AG04449 (cell line): Measurements from ENCODE around the gene TMEM208.

Experiments used
- CTCF ChIA-PET: fragments of 350-600 bp; formaldehyde crosslinking; extraction: SDS; loops from one replicate; lab custom pipeline; 2021; ENCODE audit warnings: antibody characterized with exemption; lab: Yijun Ruan, JAX
- POLR2A ChIA-PET: fragments of 400-600, 350-600 bp; formaldehyde crosslinking; extraction: SDS; loops from one replicate; lab custom pipeline; 2020; ENCODE audit warnings: antibody characterized with exemption, inconsistent platforms; lab: Yijun Ruan, JAX
- DNase-seq: peaks from one replicate; pipeline ENCODE4 v3.0.0-alpha.2; 2010; ENCODE audit warnings: low read depth, low spot score
- H3K4me3 ChIP-seq: 2 replicates; pipeline ENCODE4 v1.5.1; 2011; ENCODE audit warnings: low read depth, mild to moderate bottlenecking, control low read depth, low read length
- TF ChIP-seq, protein P1 (sequence below): IDR thresholded peaks from one replicate; pipeline ENCODE4 v1.5.1; 2011; ENCODE audit warnings: mild to moderate bottlenecking, moderate library complexity, low read length, control low read depth, inconsistent platforms; ENCODE audit not compliant: insufficient read depth; ENCODE audit errors: missing control alignments

TMEM208 gene

DNA sequence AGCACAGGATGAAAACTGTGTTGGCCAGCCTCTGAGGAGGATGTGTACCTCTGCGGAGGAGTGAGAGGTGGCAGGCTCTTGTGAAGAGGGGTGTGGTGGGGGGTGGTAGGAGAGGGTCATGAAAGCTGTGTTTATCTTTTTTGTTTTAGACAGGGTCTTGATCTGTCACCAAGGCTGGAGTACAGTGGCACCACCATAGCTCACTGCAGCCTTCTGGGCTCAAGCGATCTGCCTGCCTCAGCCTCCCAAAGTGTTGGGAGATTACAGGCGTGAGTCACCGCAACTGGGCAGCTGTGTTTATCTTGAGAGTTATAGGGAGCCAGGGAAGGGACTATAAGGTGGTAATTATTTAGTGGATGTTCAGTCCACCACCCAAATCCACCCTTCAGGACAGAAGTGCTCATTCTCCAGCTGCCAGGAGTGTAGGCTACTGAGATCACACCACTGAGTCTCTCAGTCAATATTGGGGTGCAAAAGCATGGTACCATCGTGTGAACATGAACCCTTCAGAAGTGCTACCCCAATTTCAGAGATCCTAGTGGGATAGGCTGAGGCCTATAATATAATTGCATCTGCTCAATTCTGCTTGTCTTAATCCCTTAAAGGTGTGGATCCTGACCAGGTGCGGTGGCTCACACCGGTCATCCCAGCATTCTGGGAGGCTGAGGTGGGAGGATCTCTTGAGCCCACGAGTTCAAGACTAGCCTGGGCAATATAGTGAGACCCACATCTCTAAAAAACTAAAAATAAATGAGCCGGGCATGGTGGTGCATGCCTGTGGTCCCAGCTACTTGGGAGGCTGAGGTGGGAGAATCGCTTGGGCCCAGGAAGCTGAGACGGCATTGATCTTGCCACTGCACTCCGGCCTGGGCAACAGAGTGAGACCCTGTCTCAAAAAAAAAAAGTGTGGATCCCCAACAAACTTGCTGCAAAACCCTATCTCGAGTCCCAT is 36.2 kb upstream of the TMEM208 start:
- POLR2A ChIA-PET: no interaction called here
- TF ChIP-seq, protein P1, sequence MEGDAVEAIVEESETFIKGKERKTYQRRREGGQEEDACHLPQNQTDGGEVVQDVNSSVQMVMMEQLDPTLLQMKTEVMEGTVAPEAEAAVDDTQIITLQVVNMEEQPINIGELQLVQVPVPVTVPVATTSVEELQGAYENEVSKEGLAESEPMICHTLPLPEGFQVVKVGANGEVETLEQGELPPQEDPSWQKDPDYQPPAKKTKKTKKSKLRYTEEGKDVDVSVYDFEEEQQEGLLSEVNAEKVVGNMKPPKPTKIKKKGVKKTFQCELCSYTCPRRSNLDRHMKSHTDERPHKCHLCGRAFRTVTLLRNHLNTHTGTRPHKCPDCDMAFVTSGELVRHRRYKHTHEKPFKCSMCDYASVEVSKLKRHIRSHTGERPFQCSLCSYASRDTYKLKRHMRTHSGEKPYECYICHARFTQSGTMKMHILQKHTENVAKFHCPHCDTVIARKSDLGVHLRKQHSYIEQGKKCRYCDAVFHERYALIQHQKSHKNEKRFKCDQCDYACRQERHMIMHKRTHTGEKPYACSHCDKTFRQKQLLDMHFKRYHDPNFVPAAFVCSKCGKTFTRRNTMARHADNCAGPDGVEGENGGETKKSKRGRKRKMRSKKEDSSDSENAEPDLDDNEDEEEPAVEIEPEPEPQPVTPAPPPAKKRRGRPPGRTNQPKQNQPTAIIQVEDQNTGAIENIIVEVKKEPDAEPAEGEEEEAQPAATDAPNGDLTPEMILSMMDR: no peak
- H3K4me3 ChIP-seq: no peak overlapping the region
- no peak for DNase-seq
- CTCF ChIA-PET: interaction anchor here (2.1 to 10.2 kb wide), 3 partner anchors 7 to 239 kb away, joined by 5 to 128 read pairs (median 90); no protein-coding TSS in a partner anchor

DNA sequence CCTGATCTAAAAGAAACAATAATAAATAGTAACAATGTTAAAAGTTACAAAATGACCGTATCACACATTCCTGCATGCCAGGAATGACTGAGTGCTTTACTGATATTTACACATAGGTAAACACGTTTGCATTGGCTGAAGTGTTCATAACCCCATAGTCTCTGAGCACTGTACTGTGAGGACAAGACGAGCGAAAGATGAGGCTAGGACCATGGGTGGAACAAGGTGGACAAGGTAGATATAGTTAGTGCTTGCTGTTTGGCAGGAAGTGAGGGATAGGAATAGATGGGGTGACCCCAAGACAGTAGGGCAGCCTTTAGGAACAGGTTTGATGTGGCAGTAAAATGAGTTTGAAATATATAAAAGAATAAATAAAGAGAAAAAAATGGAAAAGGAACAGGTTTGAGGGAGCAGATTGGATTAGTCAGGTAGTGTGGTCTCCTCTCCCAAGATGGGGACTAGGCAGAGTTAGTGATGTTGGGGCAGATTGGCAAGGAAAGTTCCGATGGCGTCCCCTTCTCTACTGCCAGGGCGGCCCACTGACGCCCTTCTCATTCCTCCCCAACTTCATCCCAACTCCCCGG is 35.4 kb upstream of the TMEM208 start:
- peak overlapping the region; percentile 56 for H3K4me3 ChIP-seq
- ChIA-PET CTCF (interaction anchor here (7.5 kb wide), 1 partner anchor 240 kb away, joined by 90 read pairs; no protein-coding TSS in a partner anchor), POLR2A (no interaction called here)
- TF ChIP-seq, protein P1: no peak
- no peak for DNase-seq

DNA sequence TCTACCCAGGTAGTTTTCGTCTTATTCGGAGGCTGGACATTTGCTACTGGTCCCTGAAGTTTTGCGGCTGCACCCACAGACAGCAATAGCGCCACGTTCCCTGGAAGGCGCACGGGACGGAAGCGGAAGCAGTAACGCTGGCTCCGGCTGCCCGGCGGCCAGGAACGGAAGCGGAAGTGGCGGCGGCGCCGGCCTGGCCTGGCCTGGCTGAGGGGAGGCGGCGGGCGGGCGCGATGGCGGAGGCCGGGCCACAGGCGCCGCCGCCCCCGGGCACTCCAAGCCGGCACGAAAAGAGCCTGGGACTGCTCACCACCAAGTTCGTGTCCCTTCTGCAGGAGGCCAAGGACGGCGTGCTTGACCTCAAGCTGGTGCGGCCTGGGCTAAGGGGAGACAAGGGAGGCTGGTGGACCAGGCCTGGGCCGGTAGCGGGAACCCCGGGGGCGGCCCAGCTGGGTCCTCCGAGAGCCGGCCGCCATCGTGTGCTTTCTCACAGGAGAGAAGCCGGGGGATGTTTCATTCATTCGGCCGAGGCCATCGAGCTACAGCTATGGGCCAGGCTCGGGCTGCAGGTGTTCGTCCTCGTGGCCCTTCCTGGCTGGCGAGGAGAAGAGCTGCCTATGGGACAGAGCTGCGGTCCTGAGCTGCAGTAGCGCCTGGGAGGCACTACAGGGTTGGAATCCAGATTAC is 34.8 kb upstream of the TMEM208 start, which contains the start of gene E2F4:
Gene E2F4, plus strand, starts transcription at position 161 of the 687 bp plus-strand sequence. Its CDS starts 73 bp downstream, at position 234.
- TF ChIP-seq, protein P1: no peak
- H3K4me3 ChIP-seq: peak within 1 kb of the TSS; percentile 97
- POLR2A ChIA-PET: no interaction called here
- peak; percentile 40 for DNase-seq
- CTCF ChIA-PET: interaction anchor here (0.9 to 9.3 kb wide), 2 partner anchors 19 to 238 kb away, joined by 3 to 83 read pairs; no protein-coding TSS in a partner anchor

DNA sequence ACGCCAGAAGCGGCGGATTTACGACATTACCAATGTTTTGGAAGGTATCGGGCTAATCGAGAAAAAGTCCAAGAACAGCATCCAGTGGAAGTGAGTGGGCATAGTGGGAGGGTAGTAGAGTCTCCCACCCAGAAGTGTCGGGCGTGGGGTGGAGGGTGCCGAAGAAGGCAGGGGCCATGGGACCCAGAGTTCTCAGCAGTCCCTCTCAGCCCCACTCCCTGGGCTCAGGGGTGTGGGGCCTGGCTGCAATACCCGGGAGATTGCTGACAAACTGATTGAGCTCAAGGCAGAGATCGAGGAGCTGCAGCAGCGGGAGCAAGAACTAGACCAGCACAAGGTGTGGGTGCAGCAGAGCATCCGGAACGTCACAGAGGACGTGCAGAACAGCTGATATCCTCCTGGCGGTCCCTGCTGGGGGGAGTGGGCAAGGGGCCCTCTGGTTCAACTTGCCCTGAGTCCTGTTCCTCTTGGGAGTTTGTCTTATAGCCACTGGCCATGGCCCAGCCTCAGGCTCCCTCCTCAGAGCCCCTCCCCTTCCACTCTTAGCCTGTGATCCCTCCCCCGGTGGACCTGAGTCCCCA is 34.1 kb upstream of the TMEM208 start:
- TF ChIP-seq, protein P1: no peak
- H3K4me3 ChIP-seq: peak overlapping the region; percentile 97
- ChIA-PET POLR2A (no interaction called here), CTCF (interaction anchor here (0.7 to 9.3 kb wide), 3 partner anchors 10 to 238 kb away, joined by 3 to 83 read pairs (median 3); no protein-coding TSS in a partner anchor)
- DNase-seq: no peak

DNA sequence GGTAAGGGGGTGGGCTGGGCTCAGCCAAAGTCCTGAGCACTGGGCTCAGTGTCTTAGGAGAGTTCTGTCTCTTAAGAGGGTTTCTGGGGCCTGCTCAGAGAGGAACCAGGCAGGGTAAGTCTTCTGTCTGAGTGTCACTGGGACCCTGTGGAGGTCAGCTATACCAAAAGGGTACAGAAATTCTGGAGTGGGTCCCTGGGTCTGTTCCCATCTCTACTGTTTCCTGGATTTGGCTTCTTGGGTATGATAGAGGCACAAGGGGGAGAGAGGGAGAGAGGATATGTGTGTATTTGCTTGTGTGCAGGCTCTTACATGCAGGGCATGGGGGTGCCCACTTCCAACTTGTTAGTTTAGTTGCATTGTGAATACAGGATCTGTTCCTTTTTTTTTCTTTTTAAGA is 33.4 kb upstream of the TMEM208 start:
- no peak for DNase-seq
- peak overlapping the region; percentile 97 for H3K4me3 ChIP-seq
- TF ChIP-seq, protein P1: no peak
- ChIA-PET CTCF (interaction anchor here (0.7 to 9.3 kb wide), 4 partner anchors 9 to 39 kb away, joined by 3 to 83 read pairs (median 8); no protein-coding TSS in a partner anchor), POLR2A (interaction anchor here (1.1 kb wide), 1 partner anchor 14 kb away, joined by 3 read pairs; no protein-coding TSS in a partner anchor)
